Activated CD8-positive, alpha-beta T cell treated with anti-CD3 and anti-CD28 coated beads, Interleukin-2, amount 10 ng/mL, durations not matched to agents 7 days and 5 days (primary cell): ENCODE data around the gene SERPINA4. TPM values are rescaled to one million over a fixed set of nuclear protein-coding genes. Genes with fewer than 3 reads are reported as not detected.

Experiments
- ATAC-seq: fragments of 150-1000 bp; cut with Tn5 transposase; one replicate; pipeline ENCODE4 v1.10.0; 2021; ENCODE audit warnings: moderate library complexity
- CTCF ChIA-PET: fragments of 350-600 bp; sonication (Branson Sonifier 250); formaldehyde crosslinking; loops from one replicate; lab custom pipeline; 2021; ENCODE audit warnings: antibody characterized with exemption; lab: Charles Lee
- POLR2A ChIA-PET: fragments of 350-600 bp; sonication (Branson Sonifier 250); formaldehyde crosslinking; loops from one replicate; lab custom pipeline; 2021; ENCODE audit warnings: antibody characterized with exemption; lab: Charles Lee
- DNase-seq: peaks from one replicate; pipeline ENCODE4 v3.0.0-alpha.2; 2020
- H3K27ac Mint-ChIP-seq: one replicate; pipeline ENCODE4 v1.8.0; 2021; ENCODE audit warnings: mild to moderate bottlenecking, mixed read lengths
- H3K27me3 Mint-ChIP-seq: one replicate; pipeline ENCODE4 v1.8.0; 2021; ENCODE audit warnings: low read depth, mixed read lengths
- H3K36me3 Mint-ChIP-seq: one replicate; pipeline ENCODE4 v1.8.0; 2021; ENCODE audit warnings: low read depth, mixed read lengths
- H3K4me1 Mint-ChIP-seq: one replicate; pipeline ENCODE4 v1.8.0; 2021; ENCODE audit warnings: low read depth, mixed read lengths
- H3K4me3 Mint-ChIP-seq: one replicate; pipeline ENCODE4 v1.8.0; 2021; ENCODE audit warnings: mild to moderate bottlenecking, mixed read lengths
- H3K9me3 Mint-ChIP-seq: one replicate; pipeline ENCODE4 v1.8.0; 2022; ENCODE audit warnings: mixed read lengths; ENCODE audit not compliant: insufficient read depth
- total RNA-seq, 2 experiments: library from RNA; stranded (reverse); gene quantifications; one replicate each; pipeline ENCODE4 v1.2.3, GENCODE V29; 2021

SERPINA4 gene
- total RNA-seq, 2 experiments from 2014 or later: not detected

GRCh38 chr14:94588311-94588710 is 27.1 kb downstream of the SERPINA4 start:
- DNase-seq (no peak), ATAC-seq (no peak)
- no peaks in the 10 kb centered on the region for H3K9me3 Mint-ChIP-seq
- H3K4me1 Mint-ChIP-seq: no peaks in the 10 kb centered on the region
- no peaks in the 10 kb centered on the region for H3K27me3 Mint-ChIP-seq
- ChIA-PET CTCF (no interaction called here), POLR2A (no interaction called here)
- no peak overlapping the region for H3K4me3 Mint-ChIP-seq
- H3K36me3 Mint-ChIP-seq: no peaks in the 10 kb centered on the region
- no peak overlapping the region for H3K27ac Mint-ChIP-seq

GRCh38 chr14:94591073-94591472 is 29.8 kb downstream of the SERPINA4 start:
- Mint-ChIP-seq H3K36me3 (no peaks in the 10 kb centered on the region), H3K9me3 (no peaks in the 10 kb centered on the region), H3K27me3 (no peaks in the 10 kb centered on the region), H3K4me3 (no peak overlapping the region), H3K27ac (no peak overlapping the region), H3K4me1 (no peaks in the 10 kb centered on the region)
- DNase-seq (no peak), ATAC-seq (no peak)
- ChIA-PET POLR2A (no interaction called here), CTCF (no interaction called here)

GRCh38 chr14:94591871-94592270 is 30.6 kb downstream of the SERPINA4 start:
- POLR2A ChIA-PET: no interaction called here
- no peaks in the 10 kb centered on the region for H3K27me3 Mint-ChIP-seq
- no peaks in the 10 kb centered on the region for H3K36me3 Mint-ChIP-seq
- CTCF ChIA-PET: no interaction called here
- H3K4me3 Mint-ChIP-seq: no peak overlapping the region
- ATAC-seq (no peak), DNase-seq (no peak)
- no peaks in the 10 kb centered on the region for H3K4me1 Mint-ChIP-seq
- H3K9me3 Mint-ChIP-seq: no peaks in the 10 kb centered on the region
- H3K27ac Mint-ChIP-seq: no peak overlapping the region

- Mint-ChIP-seq H3K36me3 (no peaks in the 10 kb centered on the region), H3K27ac (no peak overlapping the region), H3K4me3 (no peak overlapping the region), H3K27me3 (no peaks in the 10 kb centered on the region), H3K9me3 (no peaks in the 10 kb centered on the region), H3K4me1 (no peaks in the 10 kb centered on the region)
- ChIA-PET CTCF (no interaction called here), POLR2A (no interaction called here)
- ATAC-seq: no peak
- no peak for DNase-seq
These were observed 31.2 kb downstream of the SERPINA4 start for GRCh38 chr14:94592457-94592856.

- no peaks in the 10 kb centered on the region for H3K27me3 Mint-ChIP-seq
- H3K4me1 Mint-ChIP-seq: no peaks in the 10 kb centered on the region
- H3K27ac Mint-ChIP-seq: no peak overlapping the region
- no peak overlapping the region for H3K4me3 Mint-ChIP-seq
- H3K36me3 Mint-ChIP-seq: no peaks in the 10 kb centered on the region
- H3K9me3 Mint-ChIP-seq: no peaks in the 10 kb centered on the region
- ChIA-PET POLR2A (no interaction called here), CTCF (no interaction called here)
- DNase-seq: no peak
- no peak for ATAC-seq
These were observed 32.1 kb downstream of the SERPINA4 start for GRCh38 chr14:94593376-94593748.

- H3K27ac Mint-ChIP-seq: no peak overlapping the region
- H3K4me3 Mint-ChIP-seq: no peak overlapping the region
- ATAC-seq (no peak), DNase-seq (no peak)
- H3K27me3 Mint-ChIP-seq: no peaks in the 10 kb centered on the region
- POLR2A ChIA-PET: no interaction called here
- no peaks in the 10 kb centered on the region for H3K9me3 Mint-ChIP-seq
- CTCF ChIA-PET: no interaction called here
- no peaks in the 10 kb centered on the region for H3K4me1 Mint-ChIP-seq
- H3K36me3 Mint-ChIP-seq: no peaks in the 10 kb centered on the region
These were observed 32.6 kb downstream of the SERPINA4 start for GRCh38 chr14:94593749-94594431.

GRCh38 chr14:94594441-94594840 is 33.2 kb downstream of the SERPINA4 start:
- ChIA-PET POLR2A (no interaction called here), CTCF (no interaction called here)
- no peak overlapping the region for H3K4me3 Mint-ChIP-seq

GRCh38 chr14:94595912-94596311 is 34.7 kb downstream of the SERPINA4 start:
- H3K36me3 Mint-ChIP-seq: no peaks in the 10 kb centered on the region
- DNase-seq (no peak), ATAC-seq (no peak)
- ChIA-PET POLR2A (interaction anchor here (0.6 kb wide), 1 partner anchor 754 kb away, joined by 3 read pairs; no protein-coding TSS in a partner anchor), CTCF (no interaction called here)
- no peak overlapping the region for H3K27ac Mint-ChIP-seq
- no peaks in the 10 kb centered on the region for H3K9me3 Mint-ChIP-seq
- H3K27me3 Mint-ChIP-seq: no peaks in the 10 kb centered on the region
- no peaks in the 10 kb centered on the region for H3K4me1 Mint-ChIP-seq
- H3K4me3 Mint-ChIP-seq: no peak overlapping the region

More at GRCh38 chr14:94594441-94594840, 33.2 kb downstream of the SERPINA4 start:
- ATAC-seq (no peak), DNase-seq (no peak)
- Mint-ChIP-seq H3K27ac (no peak overlapping the region), H3K36me3 (no peaks in the 10 kb centered on the region), H3K27me3 (no peaks in the 10 kb centered on the region), H3K9me3 (no peaks in the 10 kb centered on the region), H3K4me1 (no peaks in the 10 kb centered on the region)

- CTCF ChIA-PET: no interaction called here
- ATAC-seq (no peak), DNase-seq (no peak)
- POLR2A ChIA-PET: interaction anchor here (0.6 kb wide), 1 partner anchor 754 kb away, joined by 3 read pairs; no protein-coding TSS in a partner anchor
- Mint-ChIP-seq H3K27ac (no peak overlapping the region), H3K9me3 (no peaks in the 10 kb centered on the region), H3K27me3 (no peaks in the 10 kb centered on the region), H3K4me3 (no peak overlapping the region), H3K4me1 (no peaks in the 10 kb centered on the region), H3K36me3 (no peaks in the 10 kb centered on the region)
These were observed 35.1 kb downstream of the SERPINA4 start for GRCh38 chr14:94596361-94596760.

GRCh38 chr14:94597788-94598187 is 36.5 kb downstream of the SERPINA4 start:
- Mint-ChIP-seq H3K36me3 (no peaks in the 10 kb centered on the region), H3K27ac (no peak overlapping the region), H3K4me3 (no peak overlapping the region), H3K9me3 (no peaks in the 10 kb centered on the region), H3K4me1 (no peaks in the 10 kb centered on the region), H3K27me3 (no peaks in the 10 kb centered on the region)
- DNase-seq (no peak), ATAC-seq (no peak)
- ChIA-PET POLR2A (no interaction called here), CTCF (no interaction called here)

GRCh38 chr14:94598506-94598815 is 37.2 kb downstream of the SERPINA4 start:
- H3K36me3 Mint-ChIP-seq: no peaks in the 10 kb centered on the region

GRCh38 chr14:94598816-94599655 is 37.8 kb downstream of the SERPINA4 start:
- ATAC-seq (no peak), DNase-seq (no peak)
- Mint-ChIP-seq H3K36me3 (no peaks in the 10 kb centered on the region), H3K9me3 (no peaks in the 10 kb centered on the region), H3K4me1 (no peaks in the 10 kb centered on the region), H3K4me3 (no peak overlapping the region), H3K27me3 (no peaks in the 10 kb centered on the region), H3K27ac (no peak overlapping the region)
- CTCF ChIA-PET: no interaction called here
- POLR2A ChIA-PET: no interaction called here

More at GRCh38 chr14:94598506-94598815, 37.2 kb downstream of the SERPINA4 start:
- ATAC-seq (no peak), DNase-seq (no peak)
- POLR2A ChIA-PET: no interaction called here
- no peak overlapping the region for H3K4me3 Mint-ChIP-seq
- H3K9me3 Mint-ChIP-seq: no peaks in the 10 kb centered on the region
- no peak overlapping the region for H3K27ac Mint-ChIP-seq
- no peaks in the 10 kb centered on the region for H3K27me3 Mint-ChIP-seq
- H3K4me1 Mint-ChIP-seq: no peaks in the 10 kb centered on the region
- CTCF ChIA-PET: no interaction called here
